Measurements from ENCODE around the gene PCNT.
"Not testable (repeated sequence)": the region's sequence is repeated elsewhere in the genome, so short reads cannot be mapped to it uniquely, and the experiment has no call there.

PCNT gene

DNA sequence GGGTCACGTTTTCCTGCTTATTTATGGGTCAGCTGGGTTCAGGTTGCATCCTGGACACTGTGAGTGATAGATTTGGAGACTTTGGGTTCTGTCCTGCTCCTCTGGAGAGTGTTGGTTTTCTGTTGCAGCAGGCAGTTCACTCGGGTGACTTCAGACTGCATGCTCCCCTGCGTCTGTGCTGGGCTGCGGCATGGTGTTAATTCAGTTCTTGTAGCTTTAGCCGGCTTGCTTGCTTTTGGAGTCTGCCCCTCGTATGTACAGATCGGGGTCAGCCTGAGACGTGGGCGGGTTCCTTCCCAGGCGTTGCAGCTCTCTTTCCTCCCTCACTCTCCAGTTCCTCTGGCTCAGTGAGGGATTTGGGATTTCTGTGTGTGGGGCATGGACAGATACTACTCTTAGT is 38.0 kb downstream of the PCNT start:
- no peak for DNase-seq

DNA sequence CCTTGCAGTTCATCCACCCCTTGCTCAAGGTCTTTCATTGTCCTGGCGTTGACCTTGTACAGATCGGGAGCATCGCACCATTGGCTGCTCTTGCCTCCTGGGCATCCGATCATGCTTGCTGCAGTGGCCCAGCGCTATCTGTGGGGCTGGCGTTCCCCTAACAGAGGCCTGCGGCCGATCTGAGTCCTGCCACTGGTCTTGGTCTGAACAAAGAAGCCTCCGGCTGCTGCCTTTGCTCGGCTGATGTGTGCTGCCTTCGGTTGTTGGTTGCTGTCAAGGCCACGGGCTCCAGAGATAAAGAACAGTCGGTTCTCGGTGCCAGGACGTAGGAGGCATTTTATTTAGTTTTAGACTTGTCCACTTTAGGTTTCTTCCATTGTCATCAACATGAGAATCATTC is 39.0 kb downstream of the PCNT start:
- DNase-seq, result no peak

DNA sequence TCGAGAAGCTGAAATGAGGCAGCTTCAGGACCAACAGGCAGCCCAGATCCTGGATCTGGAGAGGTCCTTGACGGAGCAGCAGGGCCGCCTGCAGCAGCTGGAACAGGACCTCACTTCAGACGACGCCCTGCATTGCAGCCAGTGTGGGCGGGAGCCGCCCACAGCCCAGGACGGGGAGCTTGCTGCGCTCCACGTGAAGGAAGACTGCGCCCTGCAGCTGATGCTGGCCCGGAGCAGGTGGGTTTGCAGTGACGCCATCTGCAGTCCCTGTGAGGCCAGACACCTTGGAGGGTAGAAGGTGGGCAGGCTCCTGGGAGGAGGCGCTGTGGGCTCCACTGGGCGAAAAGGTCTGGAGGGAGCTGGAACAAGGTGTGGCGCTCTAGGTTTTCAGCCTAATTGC is 39.7 kb downstream of the PCNT start:
- no peak for DNase-seq

DNA sequence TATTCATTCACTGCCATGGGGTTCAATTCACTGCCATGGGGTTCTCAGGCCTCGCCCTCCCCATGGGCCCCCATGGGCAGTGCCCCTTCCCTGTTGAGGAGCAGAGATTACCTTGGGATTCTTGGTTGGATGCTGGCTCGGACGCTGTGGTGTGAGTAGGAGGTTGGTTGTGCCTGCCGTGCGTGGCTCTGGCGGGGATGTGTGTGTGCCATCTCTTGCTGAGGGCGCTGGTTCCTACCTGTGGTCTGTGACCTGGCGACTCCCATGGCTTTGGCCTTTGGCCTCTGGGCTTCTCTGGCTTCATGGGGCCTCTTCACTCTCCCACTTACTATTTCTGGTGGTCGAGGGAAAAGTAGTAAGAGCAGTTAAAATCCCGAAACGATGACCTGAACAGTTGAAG is 42.1 kb downstream of the PCNT start:
- DNase-seq, result no peak

DNA sequence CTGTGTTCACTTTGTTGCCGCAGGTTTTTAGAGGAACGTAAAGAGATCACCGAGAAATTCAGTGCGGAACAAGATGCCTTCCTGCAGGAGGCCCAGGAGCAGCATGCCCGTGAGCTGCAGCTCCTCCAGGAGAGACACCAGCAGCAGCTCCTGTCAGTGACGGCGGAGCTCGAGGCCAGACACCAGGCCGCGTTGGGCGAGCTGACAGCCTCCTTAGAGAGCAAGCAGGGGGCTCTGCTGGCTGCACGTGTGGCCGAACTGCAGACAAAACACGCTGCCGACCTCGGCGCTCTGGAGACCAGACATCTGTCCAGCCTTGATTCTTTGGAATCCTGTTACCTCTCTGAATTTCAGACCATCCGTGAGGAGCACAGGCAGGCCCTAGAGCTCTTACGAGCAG is 42.6 kb downstream of the PCNT start:
- no peak for DNase-seq

DNA sequence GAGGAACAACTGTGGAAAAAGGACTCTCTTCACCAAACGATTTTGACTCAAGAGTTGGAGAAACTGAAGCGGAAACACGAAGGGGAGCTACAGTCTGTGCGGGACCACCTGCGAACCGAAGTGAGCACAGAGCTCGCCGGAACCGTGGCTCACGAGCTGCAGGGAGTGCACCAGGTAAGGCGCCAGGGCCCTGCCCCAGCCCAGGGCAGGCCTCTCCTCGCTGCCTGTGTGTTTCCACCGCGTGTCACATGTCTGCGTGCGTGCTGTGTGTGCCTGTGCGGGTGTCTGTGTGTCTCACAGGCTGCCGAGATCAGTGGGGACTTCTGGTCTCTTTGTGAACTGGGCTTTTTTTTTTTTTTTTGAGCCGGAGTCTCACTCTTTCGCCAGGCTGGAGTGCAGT is 43.0 kb downstream of the PCNT start:
- no peak for DNase-seq

DNA sequence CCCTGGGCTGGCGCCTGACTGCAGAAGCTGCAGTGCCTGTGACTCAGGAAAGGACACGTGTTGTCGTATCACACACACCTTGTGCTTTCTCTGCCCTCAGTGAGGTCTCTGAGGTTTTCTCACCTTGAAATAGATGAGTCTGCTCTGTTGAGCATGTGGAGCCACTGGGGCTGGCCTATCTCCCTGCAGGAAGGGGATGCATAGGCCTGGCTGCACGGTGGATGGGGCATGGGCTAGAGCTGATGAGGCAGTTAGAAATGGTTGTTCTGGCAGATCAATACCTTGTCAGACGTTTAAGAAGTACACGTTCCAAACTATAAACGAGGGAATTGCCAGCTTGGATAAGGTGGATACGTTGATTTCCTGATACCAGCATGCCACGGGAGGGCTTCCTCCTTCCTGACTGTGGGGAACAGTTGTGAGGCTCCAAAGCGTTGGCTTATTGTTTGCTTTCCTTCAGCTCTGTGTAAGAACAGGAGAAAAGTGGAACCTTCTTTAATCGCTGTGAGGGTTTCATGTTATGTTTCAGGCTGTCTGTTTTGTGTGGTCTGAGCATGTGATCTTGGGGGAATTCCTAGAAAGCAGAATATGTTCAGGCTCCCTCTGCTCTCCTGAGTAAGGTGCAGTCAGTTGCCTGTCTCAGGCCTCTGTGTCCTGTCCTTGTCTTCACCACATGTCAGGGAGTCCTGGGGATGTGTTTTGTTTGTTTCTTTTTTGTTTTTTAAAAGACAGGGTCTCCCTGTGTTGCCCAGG is 44.8 kb downstream of the PCNT start:
- no peak for DNase-seq

DNA sequence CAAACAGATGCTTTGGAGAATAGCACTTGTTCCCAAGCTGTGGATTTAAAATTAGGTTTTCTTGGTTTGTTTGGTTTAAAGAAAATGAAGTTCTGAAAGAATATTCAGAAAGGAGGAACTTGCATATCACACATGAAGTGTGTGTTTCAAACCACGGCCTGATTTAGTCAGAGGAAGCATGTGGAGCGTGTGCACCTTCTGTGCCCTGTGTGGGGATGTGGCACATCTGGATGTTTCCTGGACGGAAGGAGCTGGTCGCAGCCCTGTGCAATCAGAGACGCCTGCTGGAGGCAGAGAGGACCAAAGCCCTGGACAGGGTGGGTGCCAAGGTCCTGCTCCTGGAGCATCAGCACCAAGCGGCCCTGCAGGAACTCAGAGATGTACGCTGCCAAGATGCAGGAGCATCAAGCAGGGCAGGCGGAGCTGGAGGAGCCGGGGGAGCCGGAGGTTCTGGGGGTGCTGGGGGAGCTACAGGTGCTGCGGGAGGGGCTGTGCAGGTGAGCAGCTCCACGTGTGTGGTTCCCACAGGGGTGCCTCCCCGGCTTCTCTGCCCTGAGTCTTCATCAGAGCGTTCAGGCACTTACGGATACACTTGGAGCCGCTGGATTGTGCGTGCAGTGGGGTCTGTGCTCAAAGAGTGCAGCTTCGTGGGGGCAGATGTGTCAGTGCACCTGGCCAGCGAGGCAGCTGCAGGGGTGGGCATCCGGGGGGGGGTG is 45.7 kb downstream of the PCNT start:
- no peak for DNase-seq

DNA sequence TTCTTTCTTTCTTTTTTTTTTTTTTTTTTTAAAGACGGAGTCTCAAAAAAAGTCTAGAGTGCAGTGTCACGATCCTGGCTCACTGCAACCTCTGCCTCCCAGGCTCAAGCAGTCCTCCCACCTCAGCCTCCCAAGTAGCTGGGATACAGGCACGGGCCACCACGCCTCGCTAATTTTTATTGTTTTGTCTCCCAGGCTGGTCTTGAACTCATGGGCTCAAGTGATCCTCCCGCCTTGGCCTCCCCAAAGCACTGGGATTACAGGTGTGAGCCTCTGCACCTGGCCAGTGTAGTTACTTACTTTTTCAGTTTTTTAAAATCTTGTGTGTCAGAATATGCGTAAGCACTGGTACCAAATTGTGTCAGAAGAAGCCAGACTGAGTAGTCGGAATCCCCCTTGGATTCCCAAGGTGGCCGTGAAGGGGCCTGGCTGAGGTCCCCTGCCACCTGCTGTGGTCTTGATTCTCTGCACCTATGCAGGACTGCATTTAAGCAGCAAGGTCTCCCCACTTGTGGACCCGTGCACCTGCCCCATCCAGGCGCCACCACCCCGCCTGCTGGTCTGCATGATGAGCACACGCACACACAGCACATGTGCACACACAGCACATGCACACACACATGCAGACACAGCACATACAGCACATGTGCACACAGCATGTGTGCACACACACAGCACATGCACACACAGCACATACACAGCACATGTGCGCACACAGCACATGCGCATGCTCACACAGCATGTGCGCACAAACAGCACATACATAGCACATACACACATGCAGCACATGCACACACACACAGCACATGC is 47.5 kb downstream of the PCNT start:
- no peak for DNase-seq

DNA sequence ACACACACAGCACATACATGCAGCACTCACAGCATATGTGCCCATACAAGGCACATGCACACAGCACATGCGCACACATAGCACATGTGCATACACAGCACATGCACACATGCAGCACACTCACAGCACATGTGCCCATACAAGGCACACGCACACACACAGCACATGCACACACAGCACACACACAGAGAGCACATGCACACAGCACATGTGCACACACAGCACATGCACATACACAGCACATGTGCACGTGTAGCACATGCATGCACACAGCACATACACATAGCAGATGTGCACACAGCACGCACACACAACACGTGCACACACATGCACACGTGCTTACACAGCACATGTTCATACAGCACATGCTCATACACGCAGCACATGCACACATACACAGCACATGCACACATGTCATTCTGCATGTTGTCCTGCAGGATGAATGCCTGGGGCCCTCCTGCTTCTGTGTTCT is 48.1 kb downstream of the PCNT start:
- DNase-seq, result no peak

DNA sequence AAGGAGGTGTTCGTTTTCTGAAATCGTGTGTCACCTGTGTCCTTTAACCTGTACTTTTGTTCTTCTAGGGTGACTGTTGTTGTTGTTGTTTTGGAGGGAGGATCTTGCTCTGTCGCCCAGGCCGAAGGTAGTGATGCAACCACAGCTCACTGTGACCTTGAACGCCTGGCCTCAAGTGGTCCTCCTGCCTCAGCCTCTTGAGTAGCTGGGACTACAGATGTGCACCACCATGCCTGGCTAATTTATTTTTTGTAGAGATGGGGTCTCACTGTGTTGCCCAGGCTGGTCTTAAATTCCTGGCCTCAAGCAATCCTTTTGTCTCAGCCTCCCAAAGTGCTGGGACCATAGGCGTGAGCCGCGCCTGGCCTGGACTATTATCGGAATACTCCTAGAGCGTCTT is 49.0 kb downstream of the PCNT start:
- DNase-seq, result not testable (repeated sequence)

DNA sequence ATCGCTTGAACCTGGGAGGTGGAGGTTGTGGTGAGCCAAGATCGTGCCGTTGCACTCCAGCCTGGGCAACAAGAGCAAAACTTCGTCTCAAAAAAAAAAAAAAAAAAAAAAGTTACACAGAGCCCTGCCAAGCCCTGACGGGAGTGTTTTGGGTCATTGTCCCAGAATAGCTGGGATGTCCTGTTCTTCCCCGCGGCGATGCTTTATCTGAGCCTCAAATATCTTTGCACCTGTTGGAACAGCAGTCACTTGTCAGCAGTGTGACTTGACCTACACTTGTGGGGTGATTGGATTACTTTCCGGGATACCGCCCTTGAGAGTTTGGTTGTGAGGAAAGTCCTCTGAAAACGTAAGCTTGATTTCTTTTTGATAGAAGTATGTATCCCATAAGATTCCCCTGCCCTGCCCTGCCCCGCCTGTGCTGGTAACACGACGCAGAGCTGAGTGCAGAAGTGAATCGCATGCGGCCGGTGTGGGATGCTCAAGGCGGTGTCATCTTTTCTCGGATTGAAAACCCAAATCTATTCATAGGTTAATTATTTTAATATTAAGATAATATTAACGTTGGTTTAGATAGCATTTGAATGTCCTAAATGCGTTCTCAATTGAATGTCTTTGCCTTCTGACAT is 50.9 kb downstream of the PCNT start:
- no peak for DNase-seq

DNA sequence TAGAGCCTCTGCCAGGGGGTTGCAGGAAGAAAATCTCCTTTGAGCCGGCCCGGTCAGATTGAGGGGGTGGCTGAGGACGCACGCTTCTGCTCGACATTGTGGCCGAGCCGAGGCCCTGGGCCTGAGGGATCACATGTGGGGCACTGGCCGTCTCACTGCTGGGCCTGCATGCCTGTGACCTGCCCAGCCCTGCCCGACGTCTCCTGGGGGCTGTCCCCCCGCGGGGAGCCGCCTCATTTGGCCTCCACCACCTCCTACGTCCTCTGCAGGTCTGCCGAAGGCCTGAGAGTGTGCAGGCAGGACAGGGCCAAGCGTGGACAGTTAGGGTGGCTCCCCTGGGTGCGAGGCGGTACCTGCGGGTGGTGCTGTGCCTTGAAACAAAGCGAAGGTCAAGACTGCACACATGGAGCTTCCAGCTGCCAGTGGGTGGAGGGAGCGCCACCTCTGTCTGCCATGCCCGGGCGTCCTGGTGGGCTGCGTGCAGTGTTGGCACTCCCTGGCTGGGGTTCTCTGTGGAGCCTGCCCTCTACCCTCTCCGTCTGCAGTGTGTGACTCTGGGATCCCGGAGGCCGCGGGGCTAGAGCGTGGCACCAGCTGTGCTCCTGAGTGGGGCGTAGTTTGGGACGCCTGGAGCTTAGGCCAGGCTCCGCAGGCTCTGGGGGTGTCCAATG is 51.7 kb downstream of the PCNT start:
- DNase-seq, result no peak

DNA sequence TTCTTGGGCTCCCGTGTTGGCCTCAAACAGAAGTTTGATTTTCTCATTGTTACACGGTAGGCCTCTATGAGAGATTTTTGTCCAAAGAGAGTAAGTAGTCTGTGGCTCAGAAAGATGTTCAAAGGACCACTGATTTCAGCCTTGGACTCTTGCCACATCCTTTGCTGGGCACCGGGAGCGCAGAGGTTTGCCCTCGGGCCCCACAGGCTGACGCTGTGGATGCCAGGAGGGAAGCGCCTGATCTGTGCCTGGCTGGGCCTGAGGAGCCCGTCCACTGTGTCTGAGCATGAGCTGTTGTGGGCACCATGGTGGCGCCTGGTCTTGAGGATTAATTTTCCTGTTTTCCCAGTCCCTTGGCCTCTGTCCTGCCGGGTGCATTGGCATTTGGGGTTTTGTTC is 52.3 kb downstream of the PCNT start:
- no peak for DNase-seq

DNA sequence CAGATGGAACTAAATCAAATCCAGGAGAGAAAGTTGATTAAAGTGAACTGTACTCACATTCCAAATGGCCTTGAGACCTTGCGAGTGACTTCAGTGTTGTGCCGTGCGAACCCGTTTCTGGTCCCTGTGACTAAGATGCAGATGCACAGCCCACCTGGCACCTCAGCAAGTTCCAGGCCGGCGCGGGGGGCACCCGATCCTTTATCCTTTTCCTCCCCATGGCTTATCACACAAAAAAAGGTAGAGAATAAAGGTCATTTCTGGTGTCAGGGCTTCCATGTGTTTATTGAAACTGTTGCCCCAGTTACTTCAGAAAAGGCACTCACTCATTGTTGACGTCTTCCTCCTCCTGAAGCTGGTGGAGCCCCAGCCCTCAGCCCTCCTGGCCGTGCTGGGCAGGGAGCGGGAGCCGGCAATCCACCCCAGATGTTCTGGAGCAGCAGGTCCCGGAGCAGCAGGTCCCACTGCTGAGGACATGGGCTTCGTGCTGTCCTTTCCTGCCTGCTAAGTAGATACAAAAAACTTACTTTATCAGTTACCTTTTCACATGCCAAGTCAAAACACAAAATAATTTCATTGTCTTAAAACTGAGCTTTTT is 53.0 kb downstream of the PCNT start:
- DNase-seq, result no peak

DNA sequence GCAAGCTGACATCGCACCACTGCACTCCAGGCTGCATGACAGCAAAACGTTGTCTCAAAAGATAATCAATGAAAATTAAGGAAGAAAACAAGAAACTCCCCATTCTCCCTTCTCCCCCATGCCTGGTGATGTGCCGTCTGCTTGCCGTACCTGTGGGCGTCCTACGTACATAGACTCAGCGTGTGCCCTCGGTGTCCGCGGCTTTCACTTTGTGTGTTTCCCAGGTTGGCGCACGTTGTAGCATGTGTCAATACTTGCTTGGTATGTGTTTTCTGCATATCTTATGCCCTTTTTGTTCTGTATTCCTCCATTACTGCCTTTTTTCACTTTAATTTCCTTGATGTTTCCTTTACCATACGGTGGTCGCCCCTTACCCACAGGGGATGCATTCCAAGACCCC is 53.8 kb downstream of the PCNT start:
- DNase-seq, result no peak

DNA sequence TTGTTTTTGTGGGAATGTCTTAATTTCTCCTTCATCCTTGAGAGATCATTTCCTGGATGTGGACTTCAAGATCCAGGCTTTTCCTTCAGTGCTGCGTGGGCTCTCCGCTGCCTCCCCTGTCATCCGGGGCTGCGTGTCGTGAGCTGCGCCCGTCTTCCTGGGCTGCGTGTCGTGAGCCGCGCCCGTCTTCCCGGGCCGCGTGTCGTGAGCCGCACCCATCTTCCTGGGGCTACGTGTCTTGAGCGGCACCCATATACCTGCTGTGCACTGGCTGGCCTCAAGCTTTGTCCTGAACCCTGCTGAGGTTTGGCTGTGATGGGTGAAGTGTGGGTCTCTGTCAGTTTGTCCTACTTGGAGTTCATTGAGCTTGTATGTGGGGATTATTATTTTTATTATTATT is 55.1 kb downstream of the PCNT start:
- no peak for DNase-seq

DNA sequence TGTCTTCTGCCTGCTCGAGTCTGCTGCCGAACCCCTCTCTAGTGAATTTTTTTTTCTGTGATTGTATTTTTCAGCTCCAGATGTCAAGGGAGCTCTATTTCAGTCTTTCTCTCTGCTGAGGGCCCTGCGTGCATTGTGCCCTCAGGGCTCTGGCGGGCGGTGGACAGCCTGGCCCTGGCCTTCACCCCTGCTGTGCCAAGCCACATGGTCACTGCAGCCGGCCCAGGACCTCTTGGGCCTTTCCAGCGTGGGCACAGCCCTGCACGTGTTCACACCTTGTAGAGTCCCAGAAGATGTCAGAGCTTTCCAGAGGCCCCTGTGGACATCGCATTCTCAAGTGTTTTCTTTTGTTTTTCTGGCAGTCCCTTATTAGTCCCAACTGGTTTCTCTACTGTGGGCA is 55.7 kb downstream of the PCNT start:
- no peak for DNase-seq

DNA sequence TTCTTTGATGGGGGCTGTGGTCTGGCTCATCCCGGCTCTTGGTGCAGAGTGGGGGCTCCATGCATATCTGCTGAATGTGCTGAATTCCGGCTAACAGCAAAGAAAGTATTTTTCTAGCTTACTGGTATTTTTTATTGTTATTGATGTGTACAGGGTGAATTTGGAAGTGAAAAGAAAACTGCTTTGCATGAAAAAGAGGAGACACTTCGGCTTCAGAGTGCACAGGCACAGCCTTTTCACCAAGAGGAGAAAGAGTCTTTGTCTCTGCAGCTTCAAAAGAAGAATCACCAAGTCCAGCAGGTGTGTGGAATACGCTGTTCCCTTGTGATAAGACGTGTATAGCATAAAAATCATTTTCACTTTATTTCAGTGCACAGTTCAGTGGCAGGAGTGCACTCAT is 57.6 kb downstream of the PCNT start:
- DNase-seq, result no peak

DNA sequence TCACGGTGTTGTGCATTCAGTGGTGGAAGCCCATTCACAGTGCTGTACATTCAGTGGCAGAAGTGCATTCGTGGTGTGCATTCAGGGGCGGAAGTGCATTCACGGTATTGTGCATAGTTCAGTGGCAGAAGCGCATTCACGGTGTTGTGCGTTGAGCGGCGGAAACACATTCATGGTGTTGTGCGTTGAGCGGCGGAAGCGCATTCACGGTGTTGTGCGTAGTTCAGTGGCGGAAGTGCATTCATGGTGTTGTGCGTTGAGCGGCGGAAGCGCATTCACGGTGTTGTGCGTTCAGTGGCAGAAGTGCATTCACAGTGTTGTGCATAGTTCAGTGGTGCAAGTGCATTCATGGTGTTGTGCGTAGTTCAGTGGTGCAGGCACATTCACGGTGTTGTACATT is 60.6 kb downstream of the PCNT start:
- DNase-seq, result no peak

DNA sequence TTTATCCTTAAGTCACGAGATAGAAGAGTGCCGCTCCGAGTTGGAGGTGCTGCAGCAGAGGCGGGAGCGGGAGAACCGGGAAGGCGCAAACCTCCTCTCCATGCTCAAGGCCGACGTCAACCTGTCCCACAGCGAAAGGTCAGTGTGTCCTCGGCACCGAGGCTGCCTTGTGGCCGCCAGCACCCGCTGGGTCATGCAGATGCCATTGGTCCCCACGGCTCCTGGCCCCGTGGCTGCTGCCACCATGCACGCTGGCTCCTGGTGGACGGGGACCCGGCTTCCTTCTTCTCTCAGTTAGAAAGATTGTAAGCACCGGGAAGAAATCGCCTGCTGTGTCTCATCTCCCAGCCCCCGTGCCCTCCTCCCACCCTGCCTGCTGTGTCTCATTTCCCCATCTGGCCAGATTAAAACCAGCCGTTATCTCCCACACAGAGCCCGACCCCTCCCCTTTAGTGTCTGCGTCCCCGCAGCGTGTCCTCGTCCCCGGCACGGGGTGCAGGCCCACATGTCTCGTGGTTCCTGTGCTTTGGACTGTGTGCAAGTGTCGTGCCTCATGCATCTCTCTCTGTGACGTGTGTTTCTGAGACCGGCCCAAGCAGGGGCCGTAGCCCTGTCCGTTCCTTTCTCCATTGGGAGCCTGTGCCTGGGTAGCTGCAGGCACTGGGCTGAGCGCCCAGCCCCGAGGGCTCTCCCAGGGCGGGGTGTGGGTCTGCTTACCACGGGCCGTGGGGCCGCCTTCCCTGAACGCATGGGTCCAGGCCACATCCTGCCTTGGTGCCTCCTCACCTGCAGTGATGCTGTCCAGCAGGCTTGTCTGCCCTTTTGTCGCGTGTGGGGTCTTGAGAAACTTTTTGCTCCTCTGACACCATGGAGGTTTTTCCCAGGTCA is 62.1 kb downstream of the PCNT start:
- DNase-seq, result no peak
